Measurements from ENCODE around the gene CDK17. TPM values are rescaled to one million over a fixed set of nuclear protein-coding genes. Genes with fewer than 3 reads are reported as not detected.
"Not testable (repeated sequence)": the region's sequence is repeated elsewhere in the genome, so short reads cannot be mapped to it uniquely, and the experiment has no call there.

Gene CDK17
- total RNA-seq, 2 donors from 2014 or later: 20.9 to 27.1 TPM

- no peaks in the 10 kb centered on the region for H3K9me3 ChIP-seq
- TF ChIP-seq, protein P1, sequence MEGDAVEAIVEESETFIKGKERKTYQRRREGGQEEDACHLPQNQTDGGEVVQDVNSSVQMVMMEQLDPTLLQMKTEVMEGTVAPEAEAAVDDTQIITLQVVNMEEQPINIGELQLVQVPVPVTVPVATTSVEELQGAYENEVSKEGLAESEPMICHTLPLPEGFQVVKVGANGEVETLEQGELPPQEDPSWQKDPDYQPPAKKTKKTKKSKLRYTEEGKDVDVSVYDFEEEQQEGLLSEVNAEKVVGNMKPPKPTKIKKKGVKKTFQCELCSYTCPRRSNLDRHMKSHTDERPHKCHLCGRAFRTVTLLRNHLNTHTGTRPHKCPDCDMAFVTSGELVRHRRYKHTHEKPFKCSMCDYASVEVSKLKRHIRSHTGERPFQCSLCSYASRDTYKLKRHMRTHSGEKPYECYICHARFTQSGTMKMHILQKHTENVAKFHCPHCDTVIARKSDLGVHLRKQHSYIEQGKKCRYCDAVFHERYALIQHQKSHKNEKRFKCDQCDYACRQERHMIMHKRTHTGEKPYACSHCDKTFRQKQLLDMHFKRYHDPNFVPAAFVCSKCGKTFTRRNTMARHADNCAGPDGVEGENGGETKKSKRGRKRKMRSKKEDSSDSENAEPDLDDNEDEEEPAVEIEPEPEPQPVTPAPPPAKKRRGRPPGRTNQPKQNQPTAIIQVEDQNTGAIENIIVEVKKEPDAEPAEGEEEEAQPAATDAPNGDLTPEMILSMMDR (IDR thresholded peaks at IDR 0.05): no peak
- H3K27ac ChIP-seq: no peak overlapping the region
- no peaks in the 10 kb centered on the region for H3K4me1 ChIP-seq
- no peak for DNase-seq (ENCODE audit: low spot score)
- H3K27me3 ChIP-seq: no peaks in the 10 kb centered on the region
- H3K36me3 ChIP-seq: no peaks in the 10 kb centered on the region
- no peak overlapping the region for H3K4me3 ChIP-seq
Measured at GRCh38 chr12:96403870-96404269, 3.6 kb upstream of the CDK17 start.

DNA sequence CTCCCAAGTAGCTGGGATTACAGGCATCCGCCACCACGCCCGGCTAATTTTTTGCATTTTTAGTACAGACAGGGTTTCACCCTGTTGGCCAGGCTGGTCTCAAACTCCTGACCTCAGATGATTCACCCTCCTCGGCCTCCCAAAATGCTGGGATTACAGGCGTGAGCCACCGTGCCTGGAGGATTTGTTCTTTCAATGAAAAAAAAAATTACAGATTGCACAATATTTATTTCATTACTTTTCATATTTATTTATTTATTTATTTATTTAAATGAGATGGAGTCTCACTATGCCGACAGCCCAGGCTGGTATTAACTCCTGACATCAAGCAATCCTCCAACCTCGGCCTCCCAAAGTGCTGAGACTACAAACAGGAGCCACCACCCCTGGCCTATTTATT, 2.3 kb upstream of the CDK17 start:
- H3K27me3 ChIP-seq; H3K36me3 ChIP-seq; H3K27ac ChIP-seq; H3K4me3 ChIP-seq; H3K9me3 ChIP-seq; DNase-seq (ENCODE audit: low spot score): not testable (repeated sequence)
- peaks cover 0 to 11% of the 10 kb centered on the region in 2 donors for H3K4me1 ChIP-seq

DNA sequence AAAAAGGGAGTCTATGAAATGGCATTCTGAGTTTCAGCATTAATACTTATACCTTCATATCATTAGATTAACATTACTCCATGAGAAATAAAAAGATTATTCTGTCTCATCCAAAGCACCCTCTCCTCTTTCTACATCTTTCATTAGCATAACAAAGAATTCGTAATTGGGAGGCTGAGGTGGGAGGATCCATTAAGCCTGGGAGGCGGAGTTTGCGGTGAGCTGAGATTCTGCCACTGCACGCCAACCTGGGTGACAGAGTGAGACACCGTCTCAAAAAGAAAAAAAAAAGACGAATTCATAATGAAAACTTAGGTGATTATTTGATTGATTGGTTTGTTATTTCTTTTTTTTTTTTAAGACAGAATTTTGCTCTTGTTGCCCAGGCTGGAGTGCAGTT, 1.8 kb upstream of the CDK17 start:
- Histone ChIP-seq H3K27ac (no peak overlapping the region), H3K4me1 (peaks cover 0 to 15% of the 10 kb centered on the region in 2 donors), H3K27me3 (no peaks in the 10 kb centered on the region), H3K4me3 (no peak overlapping the region), H3K36me3 (no peaks in the 10 kb centered on the region), H3K9me3 (no peaks in the 10 kb centered on the region)
- no peak for DNase-seq (ENCODE audit: low spot score)
- TF ChIP-seq, protein P1 (IDR thresholded peaks at IDR 0.05): no peak

- Histone ChIP-seq H3K27me3 (no peaks in the 10 kb centered on the region), H3K36me3 (no peaks in the 10 kb centered on the region), H3K4me1 (peaks cover 0 to 17% of the 10 kb centered on the region in 2 donors), H3K9me3 (no peaks in the 10 kb centered on the region), H3K27ac (peak overlapping the region; percentile 99 to 100), H3K4me3 (peak overlapping the region; percentile 91 to 97)
- TF ChIP-seq, protein P1 (IDR thresholded peaks at IDR 0.05): peak in 1 of 2 donors; percentile 59
- DNase-seq (ENCODE audit: low spot score): no peak
Measured at GRCh38 chr12:96401076-96401871, 1.0 kb upstream of the CDK17 start.

DNA sequence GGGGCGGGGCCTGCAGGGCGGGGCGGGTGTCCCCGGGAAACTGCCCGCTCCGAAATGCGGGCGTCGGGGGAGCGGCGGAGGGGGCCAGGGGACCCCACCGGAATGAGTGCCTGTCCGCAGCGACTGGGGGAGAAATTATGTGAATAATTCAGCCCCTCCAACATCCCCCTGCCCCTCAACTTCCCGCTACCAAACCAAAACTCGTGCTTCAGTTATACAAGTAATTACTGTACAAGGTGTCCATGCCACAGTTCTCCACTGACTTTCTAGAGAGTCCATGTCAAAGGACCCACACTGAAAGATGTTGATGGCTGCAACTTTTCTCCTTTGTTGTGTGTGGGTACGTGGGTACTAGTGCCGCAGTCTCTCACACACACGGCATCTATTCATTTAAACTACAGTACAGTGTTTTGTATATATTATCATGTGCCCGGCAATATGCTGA, 414 bp upstream of the CDK17 start:
- Histone ChIP-seq H3K27ac (peak overlapping the region; percentile 99 to 100), H3K4me1 (peaks cover 0 to 23% of the 10 kb centered on the region in 2 donors), H3K4me3 (peak overlapping the region; percentile 91 to 97), H3K9me3 (no peaks in the 10 kb centered on the region), H3K27me3 (no peaks in the 10 kb centered on the region), H3K36me3 (no peaks in the 10 kb centered on the region)
- TF ChIP-seq, protein P1 (IDR thresholded peaks at IDR 0.05): no peak
- DNase-seq (ENCODE audit: low spot score): no peak

DNA sequence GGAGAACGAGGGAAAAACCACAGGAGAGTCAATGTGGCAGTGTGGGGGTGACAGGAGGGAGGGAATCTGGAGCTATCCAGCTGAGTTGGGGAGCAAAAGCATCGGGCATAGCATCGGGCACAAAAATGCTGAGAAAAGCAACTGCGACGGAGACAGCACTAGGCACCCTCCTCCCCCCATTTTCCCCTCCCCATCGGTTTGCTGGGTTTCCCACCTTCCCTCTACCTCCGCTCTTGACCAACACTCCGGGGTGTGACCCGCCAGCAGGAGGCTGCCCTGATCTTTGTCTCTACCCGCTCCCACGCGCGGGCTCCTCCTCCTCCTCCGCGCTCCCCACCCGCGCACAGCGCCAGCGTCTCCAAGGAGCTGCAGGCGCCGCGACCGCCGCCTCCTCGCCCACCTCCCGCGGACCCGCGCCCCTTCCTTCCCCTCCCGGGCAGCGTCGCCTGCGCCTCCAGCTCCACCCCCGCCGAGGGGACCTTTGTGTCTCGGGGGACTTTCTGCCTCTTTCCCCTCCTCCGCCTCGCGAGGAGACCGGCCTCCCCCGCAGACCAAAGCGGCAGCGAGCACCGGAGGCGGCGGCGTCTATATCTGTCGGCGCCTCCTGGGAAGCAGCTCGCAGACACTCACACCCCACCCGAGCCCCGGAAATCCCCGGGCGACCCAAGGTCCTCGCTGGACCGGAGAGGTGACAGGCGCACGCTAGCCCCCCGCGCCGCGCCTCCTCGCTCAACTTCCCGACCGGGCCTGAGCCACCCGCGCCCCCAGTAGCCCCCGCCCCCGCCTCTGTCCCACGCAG, 920 bp downstream of the CDK17 start:
- no peaks in the 10 kb centered on the region for H3K9me3 ChIP-seq
- no peaks in the 10 kb centered on the region for H3K36me3 ChIP-seq
- TF ChIP-seq, protein P1 (IDR thresholded peaks at IDR 0.05): peak in 1 of 2 donors; percentile 41
- peak overlapping the region; percentile 91 to 97 for H3K4me3 ChIP-seq
- no peaks in the 10 kb centered on the region for H3K27me3 ChIP-seq
- H3K27ac ChIP-seq: peak overlapping the region; percentile 99 to 100
- peaks cover 0 to 23% of the 10 kb centered on the region in 2 donors for H3K4me1 ChIP-seq
- peak; percentile 82 for DNase-seq (ENCODE audit: low spot score)

Data from right atrium auricular region (tissue), 2 donors.